GM21515 (cell line): ENCODE results near the gene PDE10A.

ENCODE experiments used
- ATAC-seq: cut with Tn5 transposase; IDR thresholded peaks from one replicate; pipeline ENCODE4 v1.9.1; 2021; ENCODE audit not compliant: unreplicated experiment

The PDE10A gene

DNA sequence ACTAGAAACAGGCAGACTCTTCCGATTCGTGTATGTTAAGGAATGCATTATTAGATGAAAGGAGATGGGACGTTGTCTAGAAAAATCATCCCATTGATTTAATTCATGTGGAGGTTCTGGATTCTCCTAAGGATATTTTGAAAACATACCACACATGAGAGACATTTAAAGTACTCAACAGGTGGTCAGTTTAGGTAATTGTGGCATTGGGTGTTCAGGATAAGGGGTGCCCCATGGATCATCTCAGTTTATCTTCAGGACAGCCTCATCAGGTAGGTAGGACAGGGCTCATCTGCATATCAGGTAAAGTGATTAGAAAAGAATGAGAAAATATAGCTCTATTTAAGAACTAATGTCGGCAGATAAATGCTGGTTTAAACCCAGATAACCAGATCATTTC, 15.9 kb upstream of the PDE10A start:
- no peak for ATAC-seq

- ATAC-seq: no peak
These were observed 15.4 kb upstream of the PDE10A start for GRCh38 chr6:165678429-165678828.

- ATAC-seq: no peak
These were observed 14.1 kb upstream of the PDE10A start for GRCh38 chr6:165677091-165677490.

GRCh38 chr6:165676435-165677068, 13.5 kb upstream of the PDE10A start:
- no peak for ATAC-seq

GRCh38 chr6:165675120-165675519, 12.1 kb upstream of the PDE10A start:
- no peak for ATAC-seq

DNA sequence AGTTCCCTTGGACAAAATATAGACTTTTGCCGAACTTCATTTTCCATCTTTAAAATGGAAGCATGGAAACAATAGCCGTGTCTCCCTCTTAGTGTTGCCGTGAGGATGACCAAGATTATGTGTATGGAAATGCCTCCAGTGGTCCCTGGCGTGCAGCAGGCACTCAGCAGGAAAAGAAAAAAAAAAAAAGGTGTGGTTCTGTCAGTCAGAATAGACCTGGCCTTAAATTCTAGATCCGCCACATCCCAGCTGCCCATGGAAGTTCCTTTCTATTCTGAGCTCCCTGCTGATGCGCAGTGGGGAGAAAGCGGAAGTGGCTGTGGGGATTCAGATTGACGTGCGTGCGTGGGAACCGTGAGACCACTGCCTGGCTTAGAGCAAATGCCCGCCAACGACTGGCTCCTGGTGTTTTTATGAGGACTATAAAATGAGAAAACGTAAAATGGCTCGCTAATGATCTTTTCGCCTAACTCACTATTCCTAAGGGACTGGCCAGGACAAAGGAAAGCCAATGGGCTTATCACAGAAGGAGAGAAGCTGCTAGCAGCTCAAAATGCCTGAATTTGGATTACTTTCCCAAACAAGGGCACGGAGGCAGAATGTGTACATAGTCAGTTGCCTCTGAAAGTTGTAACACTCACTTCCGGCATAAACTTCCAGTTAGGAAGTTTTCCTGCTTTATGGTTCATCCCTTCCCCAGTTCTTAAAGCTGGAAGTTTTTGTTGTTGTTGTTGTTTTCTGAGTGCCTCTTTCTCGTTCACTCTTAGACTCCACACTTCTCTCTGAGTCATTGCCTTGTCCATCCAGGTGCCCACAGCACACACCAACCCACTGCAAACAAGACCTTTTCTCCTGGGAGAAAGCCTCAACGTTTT, 11.4 kb upstream of the PDE10A start:
- ATAC-seq: no peak

DNA sequence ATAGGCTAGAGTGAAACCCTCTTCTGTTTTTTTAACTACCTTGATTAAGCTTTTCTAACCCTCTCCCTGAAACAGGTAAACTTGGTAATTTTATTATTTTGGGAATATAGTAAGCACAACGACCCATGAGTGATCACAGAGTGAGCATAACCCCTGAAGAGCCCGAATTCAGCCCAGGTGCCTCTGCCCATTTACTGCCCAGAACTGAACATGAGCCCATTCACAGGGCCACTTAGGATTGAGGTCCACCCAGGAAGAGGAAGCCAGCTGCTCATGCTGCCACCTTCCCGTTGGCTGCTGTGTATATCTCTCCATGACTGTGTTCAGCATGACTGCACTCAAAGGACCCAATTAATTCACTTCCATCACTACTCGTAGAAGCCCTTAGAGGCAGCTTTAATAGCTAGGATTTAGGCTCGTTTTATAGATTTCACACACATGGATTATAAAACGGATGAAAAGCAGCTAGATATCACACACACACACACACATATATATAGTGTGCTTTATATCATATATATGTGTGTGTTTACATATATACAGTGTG, 8.3 kb upstream of the PDE10A start:
- no peak for ATAC-seq

GRCh38 chr6:165668951-165669350, 5.9 kb upstream of the PDE10A start:
- no peak for ATAC-seq

GRCh38 chr6:165665384-165665672, 2.3 kb upstream of the PDE10A start:
- no peak for ATAC-seq

- ATAC-seq: no peak
These were observed 1.7 kb upstream of the PDE10A start for GRCh38 chr6:165664559-165665383.

DNA sequence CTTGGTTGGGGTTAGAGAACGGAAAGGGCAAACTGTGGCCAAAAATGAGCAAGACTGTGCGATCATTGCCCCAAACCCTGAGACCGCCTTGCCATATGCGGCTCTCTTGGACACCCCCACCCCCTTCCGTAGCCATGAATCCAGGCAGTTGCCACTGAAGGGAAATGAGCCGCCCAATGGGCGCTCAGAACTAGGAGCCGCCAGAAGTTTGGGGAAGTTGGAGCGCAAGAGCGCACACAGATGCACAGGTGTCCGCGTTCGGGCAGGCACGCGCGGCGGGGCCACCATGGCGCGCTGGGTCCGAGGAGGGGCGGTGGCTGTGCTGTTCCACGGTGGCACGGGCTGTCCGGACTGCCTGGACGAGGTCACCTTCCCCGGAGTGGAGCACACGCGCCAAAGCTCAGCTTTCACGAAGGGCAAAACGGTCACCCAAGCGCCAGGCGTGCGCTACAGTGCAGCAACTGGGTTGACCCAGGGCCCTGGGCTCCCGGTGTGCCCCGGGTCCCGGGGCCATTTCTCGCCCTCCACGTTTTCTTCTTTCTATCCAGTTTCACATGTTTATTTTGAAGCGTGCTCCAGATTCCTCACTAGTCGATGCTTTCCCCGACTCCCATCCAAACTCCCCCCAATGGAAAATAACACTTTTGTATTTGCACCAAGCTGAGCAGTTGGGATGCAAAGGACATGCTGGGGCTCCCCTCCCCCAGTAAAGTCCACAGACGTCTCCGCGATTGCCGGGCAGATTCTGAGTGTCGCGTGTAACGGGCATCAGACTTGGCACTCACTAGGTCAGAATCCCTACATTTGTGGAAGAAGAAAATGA, 906 bp upstream of the PDE10A start:
- no peak for ATAC-seq

GRCh38 chr6:165663377-165663735, 315 bp upstream of the PDE10A start:
- no peak for ATAC-seq

DNA sequence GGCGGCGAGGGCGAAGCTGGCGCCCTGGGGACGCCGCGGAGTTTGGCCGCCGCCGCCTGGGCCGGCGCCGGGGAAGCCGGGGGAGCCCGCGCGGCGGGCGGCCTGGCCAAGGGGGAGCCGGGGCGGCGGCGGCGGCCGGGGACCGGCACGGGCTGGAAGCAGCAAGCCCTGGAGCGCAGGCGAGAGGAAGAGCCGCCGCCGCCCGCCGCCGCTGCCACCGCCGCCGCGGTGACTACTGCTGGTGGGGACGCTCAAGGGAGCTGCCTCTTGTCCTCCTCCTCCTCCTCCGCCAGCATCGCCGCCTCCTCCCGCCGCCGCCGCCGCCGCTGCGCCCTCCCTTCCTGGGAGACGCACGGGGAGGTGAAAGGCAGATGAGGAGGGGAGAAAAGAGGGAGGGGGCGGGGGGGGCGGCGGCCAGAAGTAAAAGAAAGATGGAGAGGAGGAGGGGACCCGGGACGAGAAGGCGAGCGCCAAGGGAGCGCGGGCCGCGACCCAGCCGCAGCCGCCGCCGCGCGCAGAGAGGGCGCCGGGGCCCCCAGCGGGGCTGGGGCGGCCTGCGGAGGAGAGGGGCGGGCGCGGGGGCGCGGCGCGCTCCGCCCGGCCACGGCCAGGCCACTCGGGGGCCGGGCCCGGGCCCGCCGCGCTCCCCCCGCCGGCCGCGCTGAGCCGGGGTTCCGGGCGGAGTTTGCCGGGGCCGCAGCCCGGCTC, 846 bp downstream of the PDE10A start:
- ATAC-seq: no peak

DNA sequence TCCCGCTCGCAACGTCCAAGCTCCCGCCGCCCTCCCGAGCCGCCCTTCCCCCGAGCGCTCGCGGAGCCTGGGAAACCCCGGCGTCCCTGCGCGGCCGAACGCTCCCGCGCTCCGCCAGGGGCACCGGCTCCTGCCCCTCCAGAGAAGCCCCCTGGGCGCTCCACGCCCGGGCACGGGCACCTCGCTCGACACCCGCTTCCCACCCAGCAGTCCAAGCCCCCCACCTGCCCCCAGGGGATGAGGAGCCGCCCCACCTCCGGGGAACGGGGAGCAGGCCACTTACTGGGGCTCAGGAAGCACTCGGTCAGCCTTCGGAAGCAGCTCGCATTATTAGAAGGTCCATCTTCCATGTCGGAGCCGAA, 1.4 kb downstream of the PDE10A start:
- ATAC-seq: no peak

DNA sequence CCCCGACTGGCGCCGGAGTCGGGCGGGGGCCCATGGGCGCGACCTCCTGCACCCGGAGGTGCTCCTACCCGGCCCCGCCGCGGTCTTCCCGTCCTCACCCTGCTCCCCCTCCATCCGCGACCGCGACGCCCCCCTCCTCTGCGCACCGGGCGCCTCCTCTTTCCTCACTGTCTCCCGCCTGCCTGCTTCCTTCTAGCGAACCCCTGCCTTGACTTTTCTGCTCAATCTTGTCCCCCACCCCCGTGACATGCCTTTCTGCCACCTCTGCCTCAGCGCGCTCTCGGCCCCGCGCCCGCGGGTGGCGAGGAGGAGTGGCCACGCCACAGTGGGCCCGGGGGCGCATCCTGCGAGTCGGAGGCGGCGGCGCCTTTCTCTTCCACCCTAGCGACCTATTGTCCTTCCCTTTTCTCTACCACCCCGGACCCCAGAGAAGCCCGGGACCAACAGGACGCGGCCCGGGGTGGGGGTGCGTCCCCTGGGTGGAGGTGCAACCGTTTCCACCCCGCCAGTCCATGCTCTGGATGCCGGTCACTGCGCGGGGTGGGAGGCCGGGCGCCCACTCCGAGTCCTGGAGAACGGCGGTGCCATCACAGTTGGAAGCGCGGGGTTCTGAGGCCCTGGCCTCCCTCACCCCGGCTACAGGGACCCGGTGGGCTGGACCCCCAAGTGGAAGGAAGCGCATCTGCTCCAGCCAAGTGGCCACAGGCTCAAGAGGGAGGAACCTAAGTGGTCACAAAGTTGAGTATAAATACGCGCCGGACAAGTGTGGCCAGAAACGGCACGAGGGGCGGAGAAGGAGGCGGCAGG, 2.0 kb downstream of the PDE10A start:
- no peak for ATAC-seq

DNA sequence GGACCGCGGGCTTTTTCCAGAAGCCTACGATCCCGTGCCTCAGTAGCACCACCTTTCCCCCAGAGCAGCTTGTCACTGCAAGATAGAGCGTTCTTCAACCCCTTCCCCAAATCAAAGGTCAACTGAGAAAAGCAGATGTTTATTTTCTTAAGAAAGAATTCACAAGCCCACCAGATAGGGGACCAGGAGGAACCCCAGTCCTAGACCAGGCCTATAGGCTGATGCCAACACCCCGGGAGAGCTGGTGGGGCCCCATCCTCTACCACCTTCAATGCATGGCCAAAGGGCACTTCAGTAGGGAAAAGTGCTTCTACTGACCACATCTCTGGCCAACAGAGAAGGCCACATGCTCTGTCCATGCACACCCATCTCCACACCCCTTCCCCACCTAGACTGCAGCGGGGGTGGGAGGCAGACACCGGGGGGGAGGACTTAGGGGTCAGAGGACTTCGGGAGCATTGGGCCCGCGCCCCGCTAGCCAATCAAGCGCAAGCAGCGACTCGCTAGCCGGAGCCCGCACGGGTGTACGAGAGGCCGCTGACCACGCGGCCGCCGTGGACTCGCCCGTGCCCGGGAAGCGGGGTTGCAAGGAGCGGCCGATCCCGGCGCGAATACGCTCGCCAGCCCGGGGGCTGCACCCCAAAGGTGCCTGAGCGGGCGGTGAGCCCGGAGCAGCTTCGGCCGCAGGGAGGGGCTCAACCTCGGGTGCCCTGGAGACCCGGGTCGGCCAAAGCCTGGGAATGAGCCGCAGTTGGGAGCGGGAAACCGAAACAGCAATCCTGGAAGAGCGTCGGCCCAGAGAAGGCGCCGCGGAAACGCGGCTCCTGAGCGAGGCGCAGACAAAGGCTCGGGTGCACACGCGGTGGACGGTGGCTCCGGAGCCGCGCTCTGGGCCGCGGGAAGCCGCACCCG, 2.8 kb downstream of the PDE10A start:
- ATAC-seq: no peak

- no peak for ATAC-seq
These were observed 4.5 kb downstream of the PDE10A start for GRCh38 chr6:165658395-165659058.

- ATAC-seq: no peak
These were observed 5.7 kb downstream of the PDE10A start for GRCh38 chr6:165657325-165657680.
